DMS153 (cell line): ENCODE measurements around the gene UBAC2.

Experiments used
- DNase-seq: peaks from one replicate; lab custom pipeline; 2025; lab: John Stamatoyannopoulos, UW

The UBAC2 gene

DNA sequence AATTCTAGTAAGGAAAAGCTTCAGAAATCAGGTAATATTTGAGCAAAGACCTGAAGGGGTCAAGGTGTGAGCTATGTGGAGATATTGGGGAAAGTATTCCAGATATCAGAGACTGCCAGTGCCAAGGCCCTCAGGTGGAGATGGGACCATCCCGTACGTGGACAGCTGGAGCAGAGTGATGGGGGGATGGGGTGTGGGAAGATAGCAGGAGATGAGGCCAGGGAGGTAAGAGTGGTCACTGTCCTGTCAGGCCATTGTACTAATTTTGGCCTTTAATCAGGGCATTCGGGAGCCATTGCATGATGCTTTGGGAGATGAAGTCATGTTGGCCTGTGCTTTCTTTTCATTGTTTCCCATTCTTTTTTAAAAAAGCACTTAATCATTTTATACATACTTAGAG is 70.6 kb downstream of the UBAC2 start:
- no peak for DNase-seq

DNA sequence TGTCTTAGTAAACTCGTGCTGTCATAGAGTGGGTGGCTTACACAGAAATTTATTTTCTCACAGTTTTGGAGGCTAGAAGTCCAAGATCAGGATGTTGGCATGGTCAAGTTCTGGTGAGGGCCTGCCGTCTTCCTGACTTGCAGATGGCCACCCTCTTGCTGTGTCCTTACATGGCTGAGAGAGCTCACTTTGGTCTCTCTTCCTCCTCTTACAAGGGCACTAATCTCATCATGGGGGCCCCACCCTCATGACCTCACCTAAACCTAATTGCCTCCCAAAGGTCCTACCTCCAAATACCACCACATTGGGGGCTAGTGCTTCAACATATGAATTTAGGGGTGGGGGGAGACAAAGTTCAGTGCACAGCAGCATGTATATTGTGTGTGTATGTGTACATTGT is 71.8 kb downstream of the UBAC2 start:
- DNase-seq = no peak

DNA sequence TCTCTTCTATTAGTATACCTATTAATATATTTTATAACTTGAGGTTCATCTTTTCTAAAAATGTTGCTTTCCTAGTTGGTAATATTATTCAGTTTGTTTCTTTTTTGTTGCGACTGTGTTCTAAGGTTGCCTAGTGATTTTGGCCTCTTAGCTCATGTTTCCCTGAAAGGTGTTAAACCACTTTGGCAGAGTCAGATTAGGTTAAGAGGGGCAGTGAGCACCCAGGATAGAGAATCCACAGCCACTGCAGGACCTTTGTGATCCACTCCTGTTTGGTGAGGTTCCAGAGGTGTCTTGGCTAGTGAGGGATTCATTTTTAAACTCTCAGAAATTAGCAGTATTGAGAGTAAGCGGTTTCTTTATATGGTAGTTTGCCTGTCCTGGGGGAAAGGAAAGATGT is 72.5 kb downstream of the UBAC2 start:
- no peak for DNase-seq

DNA sequence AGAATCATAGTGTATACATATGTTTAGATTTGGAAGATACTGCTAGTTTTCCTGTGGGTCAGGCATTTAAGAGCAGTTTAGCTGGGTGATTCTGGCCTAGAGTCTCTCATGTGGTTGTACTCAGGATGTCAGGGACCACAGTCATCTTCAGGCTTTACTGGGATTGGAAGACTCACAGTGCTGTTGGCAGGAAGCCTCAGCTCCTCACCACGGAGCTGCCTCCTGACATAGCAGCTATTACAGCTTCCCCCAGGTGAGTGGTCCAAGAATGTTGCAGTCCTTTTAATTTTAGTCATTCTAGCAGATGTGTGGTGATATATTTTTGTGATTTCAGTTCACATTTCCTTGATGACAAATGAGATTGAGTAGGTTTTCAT is 74.4 kb downstream of the UBAC2 start:
- no peak for DNase-seq

DNA sequence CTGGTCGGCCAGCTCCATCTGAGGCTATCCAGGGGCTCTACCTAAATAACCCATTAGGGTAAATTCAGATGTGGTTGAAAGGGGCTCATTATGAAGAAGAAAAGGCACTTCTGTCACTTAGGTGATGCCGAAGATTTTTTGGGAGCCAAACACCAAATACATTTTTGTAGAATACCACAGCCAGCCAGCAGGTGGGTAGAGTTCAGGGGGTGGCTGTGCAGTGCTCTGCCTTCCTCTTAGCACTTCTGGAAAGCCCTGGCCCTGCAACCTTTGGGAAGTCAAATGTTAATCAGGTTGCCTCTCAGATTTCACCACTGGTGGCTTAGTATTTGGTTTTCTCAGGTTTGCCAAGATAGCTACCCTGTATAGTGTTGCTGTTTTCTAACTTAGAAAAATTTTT is 76.1 kb downstream of the UBAC2 start:
- no peak for DNase-seq

DNA sequence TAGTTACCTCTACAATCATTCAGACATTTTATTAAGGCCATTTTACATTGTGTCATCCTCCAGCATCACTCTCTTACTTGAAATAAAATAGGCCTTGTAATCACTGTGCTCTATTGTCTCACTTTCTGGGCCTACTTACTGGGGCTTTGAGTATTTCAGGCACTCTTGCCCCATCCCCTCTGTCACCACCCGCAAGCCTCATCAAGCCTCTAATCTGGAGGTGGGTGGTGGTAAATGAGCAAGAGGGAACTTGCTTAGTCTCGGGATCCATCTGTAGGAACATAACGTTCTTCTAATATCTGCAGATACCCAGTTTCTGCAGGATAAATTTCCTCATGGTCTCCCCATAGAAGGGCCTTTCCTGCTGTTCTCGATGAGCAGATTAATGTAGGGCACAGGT is 77.0 kb downstream of the UBAC2 start:
- no peak for DNase-seq

DNA sequence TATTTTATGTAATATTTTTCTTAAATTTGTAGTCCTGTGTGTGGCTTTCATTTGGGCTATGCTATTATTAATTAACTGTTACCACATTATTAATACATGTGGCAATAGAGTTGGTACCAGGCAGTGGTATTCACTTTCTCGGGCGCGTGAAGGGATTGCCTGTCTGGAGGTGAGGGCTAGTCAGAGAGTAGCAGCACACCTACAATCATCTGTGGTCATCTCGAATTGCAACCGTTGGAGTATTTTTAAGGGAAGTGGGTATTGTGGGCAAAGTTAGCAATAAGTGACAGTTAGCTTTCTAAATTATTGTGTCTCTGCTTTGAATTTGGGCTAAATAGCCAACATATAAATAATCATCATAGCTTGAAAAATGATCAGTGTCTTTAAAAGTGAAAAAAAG is 77.5 kb downstream of the UBAC2 start:
- no peak for DNase-seq

DNA sequence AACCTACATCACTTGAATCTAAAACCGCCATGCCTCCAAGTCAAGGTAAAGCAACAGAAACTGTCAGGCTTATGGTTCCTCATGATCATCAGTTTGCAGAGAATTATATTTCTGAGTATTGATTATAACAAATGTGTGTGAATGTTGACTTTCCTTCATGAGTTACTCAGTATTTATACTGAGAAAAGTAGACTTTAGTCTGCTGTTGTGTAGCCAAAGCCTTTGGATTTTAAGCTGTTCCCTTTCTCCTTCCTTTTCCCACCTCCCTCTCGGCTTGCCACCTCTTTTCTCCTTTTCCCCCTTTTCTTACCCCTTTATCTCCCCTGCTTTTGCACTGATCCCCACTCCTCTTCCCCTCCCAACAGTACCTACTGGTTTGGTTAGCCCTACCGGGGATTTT is 78.2 kb downstream of the UBAC2 start:
- DNase-seq = no peak

DNA sequence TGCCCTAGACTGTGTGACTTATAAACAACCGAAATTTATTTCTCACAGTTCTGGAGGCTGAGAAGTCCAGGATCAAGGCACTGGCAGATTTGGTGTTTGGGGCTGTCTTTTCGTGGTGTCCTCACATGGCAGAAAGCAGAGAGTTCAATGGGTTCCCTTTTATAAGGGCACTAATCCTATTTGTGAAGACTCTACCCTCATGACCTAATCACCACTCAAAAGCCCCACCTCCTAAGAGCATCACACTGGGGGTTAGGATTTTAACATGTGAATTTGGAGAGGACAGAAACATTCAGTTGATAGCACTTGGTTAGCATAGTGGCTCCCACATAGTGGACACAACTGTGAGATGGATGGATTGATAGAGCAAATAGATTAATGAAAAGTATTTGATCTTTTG is 79.0 kb downstream of the UBAC2 start:
- DNase-seq = no peak

DNA sequence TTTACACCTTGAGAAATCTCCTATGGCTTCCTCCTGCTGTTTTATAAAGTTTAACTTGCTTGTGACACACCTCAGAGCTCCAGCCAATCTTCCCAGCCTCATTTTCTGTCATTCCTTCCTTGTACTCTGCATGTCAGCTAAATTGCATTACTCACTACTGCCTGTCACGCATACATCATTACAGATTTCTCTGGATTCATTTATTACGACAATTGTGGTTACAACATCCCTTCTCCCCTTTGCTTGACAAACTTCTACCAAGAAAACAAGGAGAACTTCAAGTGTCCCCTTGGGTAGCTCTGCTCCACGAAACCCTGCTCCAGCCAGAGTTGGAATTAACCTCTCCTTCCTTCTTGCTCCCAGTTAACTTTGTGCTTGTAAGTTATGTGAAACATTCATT is 79.5 kb downstream of the UBAC2 start:
- DNase-seq = no peak

DNA sequence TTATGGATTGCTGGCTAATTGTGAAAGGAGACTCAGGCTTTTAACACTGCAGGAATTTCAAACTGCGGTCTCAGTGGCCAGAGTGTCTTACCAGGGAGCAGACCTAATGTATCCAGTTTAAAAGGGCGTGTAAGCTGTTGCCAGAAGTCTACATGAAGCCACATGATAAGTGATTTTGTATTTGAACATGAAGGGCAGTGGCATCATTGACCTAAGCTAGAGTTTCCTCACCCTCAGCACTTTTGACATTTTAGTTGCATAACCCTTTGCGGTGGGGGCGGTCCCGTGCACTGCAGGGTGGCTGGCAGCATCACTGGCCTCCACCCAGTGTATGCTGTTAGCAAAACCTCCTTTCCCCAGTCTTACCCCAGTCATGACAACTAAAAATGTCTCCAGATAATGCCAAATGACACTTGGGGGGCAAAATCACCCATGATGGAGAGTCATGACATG is 81.2 kb downstream of the UBAC2 start:
- no peak for DNase-seq

DNA sequence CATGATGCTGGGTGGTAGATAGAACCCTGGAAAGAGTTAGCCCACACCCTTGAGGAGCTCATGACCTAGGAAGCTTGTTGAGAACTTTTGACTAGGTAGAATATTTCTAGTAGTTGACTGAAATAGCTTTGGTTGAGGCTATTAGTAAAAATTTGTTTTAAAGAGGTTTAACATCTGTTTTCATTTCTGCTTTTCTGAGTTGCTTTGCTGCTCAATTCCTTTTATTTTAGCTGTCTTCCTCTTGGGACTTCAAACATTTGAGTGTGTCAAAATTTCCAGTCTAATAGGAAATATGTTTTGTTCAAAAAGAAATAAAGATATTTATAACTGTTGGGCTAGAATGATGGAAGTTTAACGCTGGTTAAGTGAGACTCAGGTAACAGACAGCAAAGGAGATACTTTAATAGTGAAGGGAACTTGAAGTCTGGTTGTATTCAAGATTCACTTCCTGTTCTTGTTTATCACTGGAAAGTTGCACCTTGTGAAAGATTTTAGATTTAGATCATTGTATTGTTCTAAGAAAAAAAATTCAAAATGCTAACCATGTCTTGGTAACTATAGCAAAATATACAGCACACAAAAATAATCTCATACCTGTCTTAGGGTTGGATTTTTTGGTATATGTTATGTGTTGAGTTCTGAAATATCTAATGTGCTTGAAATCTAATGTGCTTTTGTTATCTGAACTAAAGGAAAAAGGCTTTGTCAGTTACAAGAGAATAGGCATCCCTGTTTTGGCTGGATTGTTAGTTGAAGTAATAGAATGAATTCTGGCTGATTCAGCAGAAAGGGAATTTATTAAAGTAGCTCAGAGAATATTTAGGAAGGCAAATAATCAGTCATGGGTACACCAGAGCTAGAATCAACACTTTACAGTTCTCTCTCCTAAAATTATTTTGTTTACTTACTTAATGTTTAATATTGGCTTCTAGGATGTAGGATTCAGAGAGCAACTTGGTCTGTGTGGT is 81.9 kb downstream of the UBAC2 start:
- DNase-seq = no peak

DNA sequence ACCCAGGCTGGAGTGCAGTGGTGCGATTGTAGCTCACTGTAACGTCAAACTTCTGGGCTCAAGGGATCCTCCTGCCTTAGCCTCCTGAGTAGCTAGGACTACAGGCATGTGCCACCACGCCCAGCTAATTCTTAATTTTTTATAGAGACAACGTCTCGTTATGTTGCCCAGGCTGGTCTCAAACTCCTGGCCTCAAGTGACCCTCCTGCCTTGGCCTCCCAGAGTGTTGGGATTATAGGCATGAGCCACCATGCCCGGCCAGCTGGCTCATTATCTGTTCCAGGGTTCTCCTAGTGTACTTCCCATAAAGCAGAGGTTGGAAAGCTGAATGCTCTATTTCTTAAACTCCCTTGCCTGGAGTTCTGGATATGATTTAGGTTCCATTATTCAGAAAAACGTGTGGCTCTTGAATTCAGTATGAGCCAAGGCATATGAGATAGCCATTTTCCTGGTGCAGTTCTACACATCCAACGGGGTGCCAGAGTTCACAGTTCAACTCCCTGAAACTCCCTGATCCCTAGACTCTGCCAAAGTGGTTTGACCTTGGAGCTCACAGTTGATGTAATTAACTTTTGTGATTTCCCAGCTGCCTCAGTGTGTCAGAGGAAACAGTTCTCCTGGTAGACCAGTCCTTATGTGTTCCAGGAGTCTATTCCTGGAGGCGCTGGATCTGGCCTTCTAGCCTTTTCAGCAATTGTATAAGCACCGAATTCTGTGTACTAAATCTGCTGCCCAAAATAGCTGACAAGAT is 85.0 kb downstream of the UBAC2 start:
- DNase-seq = no peak

DNA sequence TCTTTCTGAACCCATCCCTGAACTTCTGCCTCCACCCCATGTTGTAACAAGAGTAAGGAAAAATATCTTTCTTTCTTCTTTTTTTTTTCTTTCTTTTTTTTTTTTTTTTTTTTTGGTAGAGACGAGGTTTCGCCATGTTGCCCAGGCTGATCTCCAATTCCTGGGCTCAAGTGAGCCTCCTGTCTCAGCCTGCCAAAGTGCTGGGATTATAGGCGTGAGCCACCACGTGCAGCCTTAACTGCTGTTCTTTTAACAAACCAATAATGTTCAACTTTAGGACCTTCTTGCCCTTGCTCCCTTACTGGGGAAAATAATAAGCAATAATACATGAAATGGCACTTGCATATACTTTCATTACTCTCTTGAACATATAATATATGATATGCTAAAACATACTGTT is 86.9 kb downstream of the UBAC2 start:
- no peak for DNase-seq

DNA sequence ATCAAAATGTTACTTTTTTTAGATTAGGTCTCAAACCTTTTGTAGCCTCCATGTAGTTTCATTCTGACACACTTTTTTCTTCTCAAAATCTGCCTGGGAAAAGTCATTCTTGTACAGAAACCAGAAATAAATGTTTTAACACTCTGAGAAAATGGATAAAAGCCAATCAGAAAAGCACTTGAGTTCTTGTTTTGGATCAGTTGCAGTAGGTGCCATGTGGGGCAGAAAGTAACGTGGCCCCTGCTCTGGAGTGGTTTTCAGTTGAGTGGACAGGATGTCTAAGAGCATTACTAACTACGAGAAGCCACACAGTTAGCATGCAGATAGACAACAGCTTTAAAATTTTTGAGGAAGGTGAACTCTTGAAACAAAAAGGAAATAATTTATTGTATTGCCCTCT is 87.4 kb downstream of the UBAC2 start:
- DNase-seq = no peak

DNA sequence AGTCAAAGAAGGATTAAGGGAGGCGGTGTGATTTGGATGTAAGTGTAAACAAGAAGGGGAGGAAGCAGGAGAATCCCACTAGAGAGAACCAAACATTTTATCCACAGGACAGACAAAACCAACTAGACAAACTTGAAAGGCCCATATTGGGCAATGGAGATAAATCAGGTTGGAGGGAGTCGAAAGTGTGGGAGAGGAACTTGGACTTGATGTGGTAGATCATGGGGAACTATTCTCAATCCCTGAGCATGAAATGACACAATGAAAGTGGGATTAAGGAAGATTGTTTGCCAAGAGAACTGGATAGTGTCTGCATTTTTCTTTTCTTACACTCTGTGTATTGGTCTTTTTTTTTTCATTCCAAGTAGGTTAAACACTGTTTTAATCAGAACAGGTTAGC is 88.6 kb downstream of the UBAC2 start:
- DNase-seq = no peak

DNA sequence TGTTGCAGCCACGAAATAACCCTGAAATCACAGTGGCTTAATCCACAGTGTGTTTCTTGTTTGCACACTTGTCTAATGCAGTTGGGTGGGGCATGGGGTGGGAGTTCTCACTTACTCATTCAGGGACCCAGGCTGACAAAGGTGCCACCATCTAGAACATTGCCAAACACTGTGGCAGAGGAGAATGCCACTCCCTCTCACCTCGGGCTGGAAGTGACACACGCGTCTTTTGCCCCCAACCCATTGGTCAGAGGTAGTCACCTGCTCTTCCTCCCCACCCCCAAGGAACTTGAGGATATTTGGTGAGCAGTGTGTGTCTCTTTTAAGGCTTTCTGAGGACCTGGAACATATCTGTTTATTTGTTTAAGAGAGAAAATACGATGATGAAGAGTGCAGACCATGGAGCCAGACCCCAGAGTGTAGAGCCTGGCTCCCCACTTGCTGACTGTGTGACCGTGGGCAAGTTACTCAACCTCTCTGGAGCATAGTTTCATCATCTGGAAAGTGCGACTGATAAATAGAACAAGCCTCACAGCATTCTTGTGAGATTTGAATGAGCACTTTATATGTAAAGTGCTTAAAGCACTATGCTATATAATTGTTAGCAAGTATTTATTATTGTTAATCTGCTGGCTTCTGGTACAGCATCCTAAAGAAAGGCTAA is 89.2 kb downstream of the UBAC2 start:
- DNase-seq = no peak

DNA sequence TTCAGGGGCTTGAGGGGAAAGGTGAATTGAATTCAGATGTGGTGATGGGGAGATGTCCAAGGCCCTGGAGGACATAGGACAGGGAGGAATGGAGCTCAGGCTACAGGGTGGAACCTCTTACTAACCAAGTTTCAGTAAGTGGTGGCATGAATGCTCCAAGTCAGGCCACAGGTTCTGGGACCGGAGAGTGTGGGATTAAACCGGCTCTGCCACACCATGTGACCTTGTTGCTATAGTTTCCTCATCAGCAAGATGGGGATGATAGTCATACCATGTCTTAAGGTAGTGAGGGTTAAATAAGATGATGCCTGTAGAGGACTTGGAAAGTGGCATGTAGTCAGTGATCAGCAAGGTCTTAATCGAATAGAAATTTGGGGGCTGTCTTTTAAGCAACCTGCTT is 90.2 kb downstream of the UBAC2 start:
- no peak for DNase-seq

DNA sequence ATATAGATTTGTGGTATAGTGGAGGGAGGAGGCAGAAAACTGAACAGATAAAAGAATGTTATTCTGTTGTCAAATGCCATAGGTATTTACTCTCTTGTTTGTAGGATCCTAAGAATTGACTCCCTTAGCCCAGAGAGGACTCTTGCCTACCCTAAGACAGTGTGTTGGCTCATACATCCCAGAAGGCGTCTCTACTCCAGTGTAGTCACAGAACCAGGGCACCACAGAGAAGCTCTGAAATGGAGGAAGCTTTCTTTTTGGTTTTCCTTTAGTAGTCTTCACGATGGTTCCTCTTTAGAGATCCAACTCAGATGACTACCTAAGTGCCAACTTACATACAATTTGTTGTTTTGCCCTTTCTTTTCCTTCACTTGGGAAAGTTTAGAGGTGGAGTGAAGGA is 92.5 kb downstream of the UBAC2 start:
- no peak for DNase-seq

DNA sequence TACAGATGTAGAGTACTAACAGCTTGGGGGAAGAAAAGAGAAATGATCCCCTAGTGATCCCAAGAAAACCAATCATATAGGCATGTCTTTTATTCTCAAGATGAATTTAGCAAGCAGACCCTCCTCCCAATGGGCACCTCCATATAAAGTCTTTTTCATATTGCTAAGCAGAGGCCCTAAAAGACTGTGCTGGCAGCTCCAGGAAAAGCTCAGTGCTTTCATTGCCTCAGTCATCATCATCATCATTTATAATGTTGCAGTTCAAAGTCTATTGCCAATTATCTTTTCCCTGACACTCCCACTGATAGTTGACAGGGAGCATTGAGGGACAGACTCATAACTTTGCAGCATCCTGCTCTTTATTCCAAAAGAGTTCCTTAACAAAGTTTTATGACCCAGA is 93.5 kb downstream of the UBAC2 start:
- DNase-seq = no peak

DNA sequence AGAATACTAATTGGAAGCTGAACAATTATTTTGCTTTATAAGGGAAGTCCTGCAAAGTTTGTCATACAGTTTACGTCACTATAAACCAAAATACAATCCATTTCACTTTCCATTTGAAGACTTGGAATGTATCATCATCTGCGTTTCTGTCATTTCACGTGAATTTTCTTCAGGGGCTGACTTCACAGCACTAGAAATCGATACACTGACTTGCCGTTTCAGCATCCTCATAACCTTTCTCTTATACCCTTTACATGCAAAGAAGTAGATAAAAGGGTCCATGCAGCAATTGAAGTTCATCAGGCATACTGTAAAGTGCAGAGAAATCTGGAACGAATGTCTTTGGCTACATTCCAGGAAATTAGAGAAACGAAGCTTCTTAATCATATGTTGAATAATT is 94.3 kb downstream of the UBAC2 start:
- DNase-seq = no peak

DNA sequence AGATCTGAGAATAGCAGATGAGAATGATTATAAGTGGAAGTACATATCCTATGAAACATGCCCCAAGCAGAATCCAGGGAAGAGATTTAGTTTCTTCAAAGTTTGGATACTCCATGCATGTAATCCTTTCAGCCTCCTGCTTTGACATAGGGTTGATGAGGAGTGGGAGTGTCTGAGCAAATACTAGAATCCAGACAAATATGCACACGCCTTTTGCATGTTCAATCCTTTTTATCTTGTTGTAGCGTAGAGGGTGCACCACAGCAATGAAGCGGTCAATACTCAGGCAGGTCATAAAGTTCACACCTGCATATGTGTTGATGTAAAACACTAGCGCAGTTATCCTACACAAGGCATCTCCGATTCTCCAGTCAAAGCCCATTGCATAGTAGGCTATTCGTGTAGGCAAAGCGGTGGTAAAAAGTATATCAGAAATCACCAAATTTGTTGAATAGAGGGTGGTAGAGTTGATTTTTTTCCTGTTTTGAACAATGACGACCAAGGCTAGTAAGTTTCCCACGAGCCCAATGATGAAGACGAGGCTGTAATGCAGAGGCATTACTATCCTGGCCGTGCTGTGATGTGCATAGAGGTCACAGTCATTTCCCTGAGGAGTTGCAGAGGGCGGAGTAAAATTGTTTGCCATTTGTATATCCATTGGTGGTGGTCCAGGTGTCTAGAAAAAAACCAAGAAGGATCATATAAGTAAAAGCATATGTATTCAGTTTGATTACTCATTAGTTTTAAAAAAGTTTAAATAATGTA is 95.0 kb downstream of the UBAC2 start:
- no peak for DNase-seq
